GM12878 (cell line): ENCODE results near the gene FAM228B. TPM values are rescaled to one million over a fixed set of nuclear protein-coding genes. Genes with fewer than 3 reads are reported as not detected.

Source experiments
- ATAC-seq: fragments of 200-7000 bp; cut with Tn5 transposase; 3 replicates; pipeline ENCODE4 v1.9.1; 2020; ENCODE audit warnings: mild to moderate bottlenecking, moderate library complexity
- BruUV-seq: library from RNA; stranded (reverse); fragments of 400-500 nt; replicated peaks from 2 replicates; lab custom pipeline; 2021; lab: Mats Ljungman, UMichigan
- CTCF ChIA-PET: fragments of 300-600 bp; sonication (Branson Sonifier 250); formaldehyde crosslinking; extraction: SDS; loops from one replicate; lab custom pipeline; 2021; ENCODE audit warnings: inconsistent platforms; lab: Yijun Ruan, JAX
- POLR2A ChIA-PET: fragments of 350-600 bp; formaldehyde crosslinking; extraction: SDS; loops from one replicate; lab custom pipeline; 2021; ENCODE audit warnings: inconsistent platforms; lab: Charles Lee
- RAD21 ChIA-PET: fragments of 300-600 bp; sonication (Branson Sonifier 250); formaldehyde crosslinking; loops from one replicate; lab custom pipeline; 2023; ENCODE audit warnings: antibody characterized with exemption; ENCODE audit not compliant: unreplicated experiment; lab: Charles Lee
- SMC1A ChIA-PET: fragments of 300-600 bp; sonication (Branson Sonifier 250); formaldehyde crosslinking; loops from one replicate; lab custom pipeline; 2023; ENCODE audit not compliant: unreplicated experiment, uncharacterized antibody; lab: Charles Lee
- DNase-seq: peaks from one replicate; pipeline ENCODE4 v3.0.0-alpha.2; 2011; ENCODE audit warnings: low read depth, low spot score
- FAIRE-seq: peaks from 3 replicates; lab custom pipeline; 2011; peaks lifted over from hg19 to GRCh38; lab: Jason Lieb, UNC
- H2AFZ ChIP-seq: 2 replicates; pipeline ENCODE4 v1.6.0; 2011; ENCODE audit warnings: low read depth, low read length, control low read depth; ENCODE audit not compliant: control insufficient read depth
- H3K27ac ChIP-seq: 2 replicates; pipeline ENCODE4 v1.5.1; 2011; ENCODE audit warnings: control low read depth; ENCODE audit not compliant: control insufficient read depth, insufficient read depth
- H3K27me3 ChIP-seq, 2 experiments: replicated peaks in 1 of 2; 2 replicates each; pipeline versions ENCODE4 v1.6.0 to v1.6.1; 2011; ENCODE audit warnings: low read length in 1 of 2; ENCODE audit not compliant: control insufficient read depth in 2 of 2, insufficient read depth in 2 of 2
- H3K36me3 ChIP-seq, 2 experiments: 2 replicates each; pipeline ENCODE4 v1.5.1; 2011; ENCODE audit warnings: low read length in 1 of 2; ENCODE audit not compliant: control insufficient read depth in 2 of 2, insufficient read depth in 2 of 2
- H3K4me1 ChIP-seq: 2 replicates; pipeline ENCODE4 v1.6.1; 2011; ENCODE audit warnings: mild to moderate bottlenecking, low read length, moderate library complexity, mixed read lengths; ENCODE audit not compliant: control insufficient read depth, insufficient read depth
- H3K4me2 ChIP-seq: 2 replicates; pipeline ENCODE4 v1.6.0; 2011; ENCODE audit warnings: control low read depth; ENCODE audit not compliant: control insufficient read depth, insufficient read depth
- H3K4me3 ChIP-seq: fragments of 200-600 bp; sonication (generic); 2 replicates; pipeline ENCODE4 v1.5.1; 2016
- H3K79me2 ChIP-seq: 2 replicates; pipeline ENCODE4 v1.6.0; 2011; ENCODE audit warnings: low read length; ENCODE audit not compliant: control insufficient read depth, insufficient read depth
- H3K9ac ChIP-seq: 2 replicates; pipeline ENCODE4 v1.8.0; 2011; ENCODE audit warnings: low read length, control low read depth, mixed read lengths; ENCODE audit not compliant: control insufficient read depth, insufficient read depth
- H3K9me3 ChIP-seq: replicated peaks from 3 replicates; pipeline ENCODE4 v1.5.1; 2011; ENCODE audit warnings: mild to moderate bottlenecking, low read length; ENCODE audit not compliant: control insufficient read depth, insufficient read depth
- H4K20me1 ChIP-seq: 2 replicates; pipeline ENCODE4 v1.6.0; 2011; ENCODE audit not compliant: control insufficient read depth, insufficient read depth
- E4F1 ChIP-seq: fragments of 450-650 bp; IDR thresholded peaks from 2 replicates; pipeline ENCODE4 v1.6.1; 2018; ENCODE audit warnings: borderline replicate concordance, mild to moderate bottlenecking; ENCODE audit not compliant: partially characterized antibody
- MYC ChIP-seq: IDR thresholded peaks from 2 replicates; pipeline ENCODE4 v1.6.1; 2011; ENCODE audit warnings: mild to moderate bottlenecking, low read length, moderate library complexity, inconsistent platforms; ENCODE audit not compliant: insufficient read depth, insufficient replicate concordance, insufficient read length, severe bottlenecking
- RCOR1 ChIP-seq: conservative IDR thresholded peaks from 2 replicates; pipeline ENCODE4 v1.6.1; 2012; ENCODE audit warnings: low read depth, low read length, improper control_type of control experiment
- ZNF592 ChIP-seq: fragments of 450-650 bp; IDR thresholded peaks from 2 replicates; pipeline ENCODE4 v1.6.1; 2017; ENCODE audit warnings: mild to moderate bottlenecking, moderate library complexity
- WGBS: methylation state at CpG from one replicate; pipeline ENCODE4 v1.1.6; 2016; ENCODE audit warnings: low lambda C conversion rate; ENCODE audit not compliant: insufficient replicate concordance, insufficient coverage; ENCODE audit errors: missing lambda C conversion rate; 5-methylcytosine and 5-hydroxymethylcytosine counted together
- in situ Hi-C: fragments of 300-500 bp; cut with MboI; formaldehyde crosslinking; loops from 9 replicates; pipeline ENCODE4 v1.14.3; 2018; ENCODE audit warnings: mixed read lengths
- intact Hi-C: fragments of 100-400 bp; cut with micrococcal nuclease; formaldehyde crosslinking; loops from one replicate; pipeline ENCODE4 v1.14.2; 2022; ENCODE audit not compliant: unreplicated experiment
- polyA plus RNA-seq, 11 experiments: library from polyadenylated mRNA; depleted of rRNA in 4 of 11; unstranded in 6 of 11; stranded (reverse) in 5 of 11; fragments of >200 nt; fragmentation: Nextera tagmentation in 4 of 11; fragmentation: Illumina TruSeq in 1 of 11; extraction: Ambion mirVana in 4 of 11; extraction: Trizol in 1 of 11; gene quantifications; 1 replicate in 1 of 11; 2 replicates in 10 of 11; pipeline versions ENCODE4 v1.2.1 to v1.2.3, GENCODE V29; 2011 to 2016; ENCODE audit warnings: inconsistent platforms in 2 of 11, missing spikeins in 2 of 11, low read depth in 1 of 11
- total RNA-seq, 4 experiments: library from RNA; depleted of rRNA in 3 of 4; stranded (reverse); fragments of >200 nt in 3 of 4; fragmentation: Illumina TruSeq in 1 of 4; extraction: Trizol in 1 of 4; gene quantifications; 2 replicates each; pipeline versions ENCODE4 v1.2.1 to v1.2.3, GENCODE V29; 2013 to 2021

The FAM228B gene
- total and polyA plus RNA-seq, 10 of the 15 experiments (the other 5 are each of a cell fraction or from before 2014, with no cell fraction given) = 3.9 to 11.0 (median 7.5) TPM

GRCh38 chr2:24153478-24153877 lies 30.2 kb downstream of the FAM228B start:
- BruUV-seq = no TSS peak
- ChIA-PET SMC1A (interaction anchor here (1.7 kb wide), 1 partner anchor 20 kb away, joined by 5 read pairs; no protein-coding TSS in a partner anchor), RAD21 (no interaction called here), CTCF (no interaction called here), POLR2A (no interaction called here)
- Histone ChIP-seq H2AFZ (no peak overlapping the region), H3K9ac (no peak overlapping the region), H3K27me3 (no peaks in the 10 kb centered on the region), H3K4me3 (no peak overlapping the region), H3K4me2 (no peak overlapping the region), H3K79me2 (no peaks in the 10 kb centered on the region), H3K36me3 (no peaks in the 10 kb centered on the region), H3K27ac (no peak overlapping the region), H3K4me1 (no peaks in the 10 kb centered on the region), H4K20me1 (no peaks in the 10 kb centered on the region), H3K9me3 (no peaks in the 10 kb centered on the region)
- intact Hi-C loops = no loop called here
- ATAC-seq (no peak), FAIRE-seq (no peak), DNase-seq (no peak)
- in situ Hi-C loops = no loop called here
- 97% methylated on average over 4 of the region's 4 CpGs for WGBS
- TF ChIP-seq RCOR1 = no peak

- intact Hi-C loops = no loop called here
- SMC1A ChIA-PET = interaction anchor here (0.9 kb wide), 1 partner anchor 15 kb away, joined by 4 read pairs; no protein-coding TSS in a partner anchor
- TF ChIP-seq E4F1 (no peak), MYC (no peak), ZNF592 (no peak)
These were observed 34.9 kb downstream of the FAM228B start for GRCh38 chr2:24158131-24158530.

More at GRCh38 chr2:24158131-24158530, 34.9 kb downstream of the FAM228B start:
- no peak overlapping the region for H2AFZ ChIP-seq
- WGBS = 97% methylated on average over 5 of the region's 5 CpGs
- no peak for FAIRE-seq
- no peak overlapping the region for H3K4me3 ChIP-seq
- H3K9me3 ChIP-seq = no peaks in the 10 kb centered on the region
- no peak overlapping the region for H3K4me2 ChIP-seq
- no peak overlapping the region for H3K9ac ChIP-seq
- in situ Hi-C loops = no loop called here
- ChIA-PET POLR2A (no interaction called here), RAD21 (no interaction called here), CTCF (interaction anchor here (1.0 to 2.9 kb wide), 2 partner anchors 10 to 74 kb away, joined by 3 to 7 read pairs; partner anchors contain the start of gene TP53I3)
- no peak for ATAC-seq
- DNase-seq = no peak
- H4K20me1 ChIP-seq = no peaks in the 10 kb centered on the region
- no peaks in the 10 kb centered on the region for H3K79me2 ChIP-seq
- H3K36me3 ChIP-seq = no peaks in the 10 kb centered on the region
- no TSS peak for BruUV-seq
- no peaks in the 10 kb centered on the region for H3K27me3 ChIP-seq
- no peak overlapping the region for H3K27ac ChIP-seq
- no peaks in the 10 kb centered on the region for H3K4me1 ChIP-seq
